HepG2 (cell line): ENCODE results near the gene TUBB3. TPM values are rescaled to one million over a fixed set of nuclear protein-coding genes. Genes with fewer than 3 reads are reported as not detected.

Source experiments
- DPF2 ChIP-seq: sonication (generic); formaldehyde crosslinking; IDR thresholded peaks from 2 replicates; pipeline ENCODE4 v1.4.0; 2020; ENCODE audit warnings: mild to moderate bottlenecking, low read depth, missing genetic modification reagents, borderline replicate concordance
- ELF4 ChIP-seq: sonication (generic); formaldehyde crosslinking; IDR thresholded peaks from 2 replicates; pipeline ENCODE4 v1.5.0; 2020; ENCODE audit warnings: missing genetic modification reagents, mild to moderate bottlenecking, moderate library complexity, borderline replicate concordance
- FOSL1 ChIP-seq: sonication (generic); formaldehyde crosslinking; IDR thresholded peaks from 2 replicates; pipeline ENCODE4 v1.9.0; 2021; ENCODE audit warnings: missing genetic modification reagents, borderline replicate concordance
- GPN1 ChIP-seq: sonication (generic); formaldehyde crosslinking; IDR thresholded peaks from 2 replicates; pipeline ENCODE4 v1.5.1; 2020; ENCODE audit warnings: missing genetic modification reagents, borderline replicate concordance
- HDAC6 ChIP-seq: fragments of 200-600 bp; sonication (generic); IDR thresholded peaks from 2 replicates; pipeline ENCODE4 v1.7.0; 2017; ENCODE audit warnings: mild to moderate bottlenecking, antibody characterized with exemption, low read length, low read depth
- HMG20A ChIP-seq: IDR thresholded peaks from 2 replicates; pipeline ENCODE4 v1.6.1; 2016; ENCODE audit warnings: borderline replicate concordance
- HMGA1 ChIP-seq: sonication (generic); formaldehyde crosslinking; conservative IDR thresholded peaks from 2 replicates; pipeline ENCODE4 v1.4.0; 2020; ENCODE audit warnings: missing genetic modification reagents
- IRF2 ChIP-seq: IDR thresholded peaks from 2 replicates; pipeline ENCODE4 v1.6.1; 2018; ENCODE audit warnings: missing genetic modification reagents, missing compliant biosample characterization
- NBN ChIP-seq: fragments of 450-650 bp; conservative IDR thresholded peaks from 2 replicates; pipeline ENCODE4 v1.6.1; 2017
- PRDM15 ChIP-seq: sonication (generic); formaldehyde crosslinking; IDR thresholded peaks from 2 replicates; pipeline ENCODE4 v1.4.0; 2020; ENCODE audit warnings: missing genetic modification reagents
- PREB ChIP-seq: sonication (generic); formaldehyde crosslinking; IDR thresholded peaks from 2 replicates; pipeline ENCODE4 v1.4.0; 2020; ENCODE audit warnings: missing genetic modification reagents
- REL ChIP-seq: sonication (generic); formaldehyde crosslinking; conservative IDR thresholded peaks from 2 replicates; pipeline ENCODE4 v1.8.0; 2022; ENCODE audit warnings: mild to moderate bottlenecking, missing genetic modification reagents, moderate library complexity
- RFX3 ChIP-seq: IDR thresholded peaks from 2 replicates; pipeline ENCODE4 v1.6.1; 2016; ENCODE audit warnings: missing biosample characterization, missing genetic modification reagents
- SMAD3 ChIP-seq: sonication (generic); formaldehyde crosslinking; IDR thresholded peaks from 2 replicates; pipeline ENCODE4 v1.4.0; 2020; ENCODE audit warnings: missing genetic modification reagents
- TAF1 ChIP-seq: sonication (generic); formaldehyde crosslinking; IDR thresholded peaks from 2 replicates; pipeline ENCODE4 v1.4.0; 2020; ENCODE audit warnings: missing genetic modification reagents
- ZFP1 ChIP-seq: IDR thresholded peaks from 2 replicates; pipeline ENCODE4 v1.6.1; 2016
- ZFP36L1 ChIP-seq: sonication (generic); formaldehyde crosslinking; IDR thresholded peaks from 2 replicates; pipeline ENCODE4 v1.8.0; 2022; ENCODE audit warnings: mild to moderate bottlenecking, missing genetic modification reagents, moderate library complexity
- ZNF101 ChIP-seq: sonication (generic); formaldehyde crosslinking; IDR thresholded peaks from 2 replicates; pipeline ENCODE4 v1.4.0; 2020; ENCODE audit warnings: mild to moderate bottlenecking, low read depth, missing genetic modification reagents, borderline replicate concordance
- ZNF253 ChIP-seq: sonication (generic); formaldehyde crosslinking; IDR thresholded peaks from 2 replicates; pipeline ENCODE4 v1.8.0; 2022; ENCODE audit warnings: mild to moderate bottlenecking, missing genetic modification reagents, borderline replicate concordance
- ZNF430 ChIP-seq: sonication (generic); formaldehyde crosslinking; IDR thresholded peaks from 2 replicates; pipeline ENCODE4 v1.9.0; 2021; ENCODE audit warnings: mild to moderate bottlenecking, missing genetic modification reagents
- ZNF546 ChIP-seq: sonication (generic); formaldehyde crosslinking; conservative IDR thresholded peaks from 2 replicates; pipeline ENCODE4 v1.8.1; 2023; ENCODE audit warnings: mild to moderate bottlenecking, missing genetic modification reagents
- ZNF563 ChIP-seq: sonication (generic); formaldehyde crosslinking; IDR thresholded peaks from 2 replicates; pipeline ENCODE4 v1.8.0; 2022; ENCODE audit warnings: mild to moderate bottlenecking, moderate library complexity, missing genetic modification reagents
- ZNF607 ChIP-seq: sonication (generic); formaldehyde crosslinking; IDR thresholded peaks from 2 replicates; pipeline ENCODE4 v1.5.1; 2020; ENCODE audit warnings: missing genetic modification reagents, mild to moderate bottlenecking, borderline replicate concordance
- polyA plus RNA-seq, 8 experiments: library from polyadenylated mRNA; depleted of rRNA in 3 of 8; stranded (reverse) in 7 of 8; unstranded in 1 of 8; fragments of >200 nt; fragmentation: Illumina TruSeq in 4 of 8; extraction: Trizol in 4 of 8; gene quantifications; 2 replicates each; pipeline versions ENCODE4 v1.2.1 to v1.2.3, GENCODE V29; 2011 to 2016; ENCODE audit warnings: low read depth in 4 of 8, missing spikeins in 1 of 8, mixed read lengths in 1 of 8; ENCODE audit not compliant: insufficient read depth in 1 of 8
- total RNA-seq, 5 experiments: library from RNA; depleted of rRNA; stranded (reverse); fragments of >200 nt; fragmentation: Illumina TruSeq; extraction: Trizol; gene quantifications; 2 replicates each; pipeline ENCODE4 v1.2.3, GENCODE V29; 2016; ENCODE audit warnings: low read depth in 1 of 5
- TF ChIP-seq, protein P1 (sequence below): sonication (generic); formaldehyde crosslinking; IDR thresholded peaks from 2 replicates; pipeline ENCODE4 v1.5.0; 2020; ENCODE audit warnings: mild to moderate bottlenecking, missing genetic modification reagents, borderline replicate concordance

TUBB3 gene
- total and polyA plus RNA-seq, 2 of the 13 experiments (the other 11 are each of a cell fraction or from before 2014, with no cell fraction given): 110 to 185 TPM

- TF ChIP-seq HDAC6 (no peak), ZNF607 (CRISPR knock-in tag) (peak; percentile 20; the same call in 1 of the 2 replicates), TAF1 (CRISPR knock-in tag) (no peak; the same call in 1 of the 2 replicates), SMAD3 (CRISPR knock-in tag) (no peak), ZNF430 (peak; percentile 44), HMGA1 (no peak), GPN1 (CRISPR knock-in tag) (peak; percentile 47; the same call in 1 of the 2 replicates), ZNF253 (no peak), RFX3 (CRISPR knock-in tag) (no peak), PREB (no peak), ZNF101 (CRISPR knock-in tag) (no peak), ZFP1 (CRISPR knock-in tag) (peak; percentile 24; the same call in 1 of the 2 replicates), REL (peak; percentile 69; the same call in 1 of the 2 replicates), ELF4 (CRISPR knock-in tag) (no peak), ZFP36L1 (CRISPR knock-in tag) (no peak; the same call in 1 of the 2 replicates), DPF2 (CRISPR knock-in tag) (no peak), ZNF546 (no peak), HMG20A (no peak), ZNF563 (CRISPR knock-in tag) (no peak; the same call in 1 of the 2 replicates), IRF2 (no peak), FOSL1 (peak; percentile 57; the same call in 1 of the 2 replicates), PRDM15 (CRISPR knock-in tag) (peak; percentile 22; the same call in 1 of the 2 replicates), NBN (no peak)
- TF ChIP-seq, protein P1, sequence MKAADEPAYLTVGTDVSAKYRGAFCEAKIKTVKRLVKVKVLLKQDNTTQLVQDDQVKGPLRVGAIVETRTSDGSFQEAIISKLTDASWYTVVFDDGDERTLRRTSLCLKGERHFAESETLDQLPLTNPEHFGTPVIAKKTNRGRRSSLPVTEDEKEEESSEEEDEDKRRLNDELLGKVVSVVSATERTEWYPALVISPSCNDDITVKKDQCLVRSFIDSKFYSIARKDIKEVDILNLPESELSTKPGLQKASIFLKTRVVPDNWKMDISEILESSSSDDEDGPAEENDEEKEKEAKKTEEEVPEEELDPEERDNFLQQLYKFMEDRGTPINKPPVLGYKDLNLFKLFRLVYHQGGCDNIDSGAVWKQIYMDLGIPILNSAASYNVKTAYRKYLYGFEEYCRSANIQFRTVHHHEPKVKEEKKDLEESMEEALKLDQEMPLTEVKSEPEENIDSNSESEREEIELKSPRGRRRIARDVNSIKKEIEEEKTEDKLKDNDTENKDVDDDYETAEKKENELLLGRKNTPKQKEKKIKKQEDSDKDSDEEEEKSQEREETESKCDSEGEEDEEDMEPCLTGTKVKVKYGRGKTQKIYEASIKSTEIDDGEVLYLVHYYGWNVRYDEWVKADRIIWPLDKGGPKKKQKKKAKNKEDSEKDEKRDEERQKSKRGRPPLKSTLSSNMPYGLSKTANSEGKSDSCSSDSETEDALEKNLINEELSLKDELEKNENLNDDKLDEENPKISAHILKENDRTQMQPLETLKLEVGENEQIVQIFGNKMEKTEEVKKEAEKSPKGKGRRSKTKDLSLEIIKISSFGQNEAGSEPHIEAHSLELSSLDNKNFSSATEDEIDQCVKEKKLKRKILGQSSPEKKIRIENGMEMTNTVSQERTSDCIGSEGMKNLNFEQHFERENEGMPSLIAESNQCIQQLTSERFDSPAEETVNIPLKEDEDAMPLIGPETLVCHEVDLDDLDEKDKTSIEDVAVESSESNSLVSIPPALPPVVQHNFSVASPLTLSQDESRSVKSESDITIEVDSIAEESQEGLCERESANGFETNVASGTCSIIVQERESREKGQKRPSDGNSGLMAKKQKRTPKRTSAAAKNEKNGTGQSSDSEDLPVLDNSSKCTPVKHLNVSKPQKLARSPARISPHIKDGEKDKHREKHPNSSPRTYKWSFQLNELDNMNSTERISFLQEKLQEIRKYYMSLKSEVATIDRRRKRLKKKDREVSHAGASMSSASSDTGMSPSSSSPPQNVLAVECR: peak; percentile 19; the same call in 1 of the 2 replicates
Observed at GRCh38 chr16:89922477-89922883, 662 bp upstream of the TUBB3 start (continued).
